ENCODE data around the gene SLC66A1. TPM values are rescaled to one million over a fixed set of nuclear protein-coding genes. Genes with fewer than 3 reads are reported as not detected.

Gene SLC66A1
- total RNA-seq, 1 donor from 2014 or later, result 7.5 TPM

- no peak for DNase-seq (ENCODE audit: low spot score)
- intact Hi-C loops (cut with DNase I), result no loop called here
These were observed 28.3 kb downstream of the SLC66A1 start for GRCh38 chr1:19340387-19340937.

GRCh38 chr1:19341201-19342061 is 29.3 kb downstream of the SLC66A1 start:
- DNase-seq (ENCODE audit: low spot score), result peak; percentile 83
- intact Hi-C loops (cut with DNase I), result no loop called here

- intact Hi-C loops (cut with DNase I), result no loop called here
- no peak for DNase-seq (ENCODE audit: low spot score)
These were observed 30.1 kb downstream of the SLC66A1 start for GRCh38 chr1:19342062-19342750.

GRCh38 chr1:19342894-19343616 is 30.9 kb downstream of the SLC66A1 start:
- intact Hi-C loops (cut with DNase I), result no loop called here
- DNase-seq (ENCODE audit: low spot score), result no peak

- DNase-seq (ENCODE audit: low spot score), result no peak
These were observed 31.7 kb downstream of the SLC66A1 start for GRCh38 chr1:19343617-19344350.

GRCh38 chr1:19344372-19344810 is 32.3 kb downstream of the SLC66A1 start:
- DNase-seq (ENCODE audit: low spot score), result no peak
- intact Hi-C loops (cut with DNase I), result loop anchor here (1.0 kb wide), 1 partner anchor 309 kb away; no protein-coding TSS in a partner anchor

More at GRCh38 chr1:19343617-19344350, 31.7 kb downstream of the SLC66A1 start:
- intact Hi-C loops (cut with DNase I), result loop anchor here (1.0 kb wide), 1 partner anchor 310 kb away; no protein-coding TSS in a partner anchor

GRCh38 chr1:19344831-19345230 is 32.7 kb downstream of the SLC66A1 start:
- DNase-seq (ENCODE audit: low spot score), result no peak

GRCh38 chr1:19345391-19345790 is 33.3 kb downstream of the SLC66A1 start:
- intact Hi-C loops (cut with DNase I), result no loop called here
- DNase-seq (ENCODE audit: low spot score), result no peak

More at GRCh38 chr1:19344831-19345230, 32.7 kb downstream of the SLC66A1 start:
- intact Hi-C loops (cut with DNase I), result loop anchor here (1.0 kb wide), 1 partner anchor 308 kb away; no protein-coding TSS in a partner anchor

GRCh38 chr1:19346026-19346425 is 33.9 kb downstream of the SLC66A1 start:
- DNase-seq (ENCODE audit: low spot score), result no peak
- intact Hi-C loops (cut with DNase I), result no loop called here

GRCh38 chr1:19347533-19348172 is 35.5 kb downstream of the SLC66A1 start:
- intact Hi-C loops (cut with DNase I), result no loop called here

GRCh38 chr1:19348441-19349198 is 36.5 kb downstream of the SLC66A1 start:
- intact Hi-C loops (cut with DNase I), result no loop called here
- DNase-seq (ENCODE audit: low spot score), result no peak

More at GRCh38 chr1:19347533-19348172, 35.5 kb downstream of the SLC66A1 start:
- no peak for DNase-seq (ENCODE audit: low spot score)

GRCh38 chr1:19349999-19350398 is 37.9 kb downstream of the SLC66A1 start:
- no peak for DNase-seq (ENCODE audit: low spot score)
- intact Hi-C loops (cut with DNase I), result no loop called here

- DNase-seq (ENCODE audit: low spot score), result no peak
- intact Hi-C loops (cut with DNase I), result no loop called here
These were observed 38.4 kb downstream of the SLC66A1 start for GRCh38 chr1:19350566-19350965.

- DNase-seq (ENCODE audit: low spot score), result no peak
- intact Hi-C loops (cut with DNase I), result no loop called here
These were observed 39.7 kb downstream of the SLC66A1 start for GRCh38 chr1:19351873-19352272.

- no peak for DNase-seq (ENCODE audit: low spot score)
These were observed 40.7 kb downstream of the SLC66A1 start for GRCh38 chr1:19352839-19353238.

GRCh38 chr1:19353596-19353995 is 41.5 kb downstream of the SLC66A1 start:
- DNase-seq (ENCODE audit: low spot score), result no peak
- intact Hi-C loops (cut with DNase I), result no loop called here

More at GRCh38 chr1:19352839-19353238, 40.7 kb downstream of the SLC66A1 start:
- intact Hi-C loops (cut with DNase I), result no loop called here

- no peak for DNase-seq (ENCODE audit: low spot score)
- intact Hi-C loops (cut with DNase I), result no loop called here
These were observed 42.4 kb downstream of the SLC66A1 start for GRCh38 chr1:19354531-19354981.

GRCh38 chr1:19356266-19356665 is 44.1 kb downstream of the SLC66A1 start:
- DNase-seq (ENCODE audit: low spot score), result no peak

More at GRCh38 chr1:19356266-19356665, 44.1 kb downstream of the SLC66A1 start:
- intact Hi-C loops (cut with DNase I), result no loop called here

All from cardiac septum (tissue), 1 donor.